Measurements from ENCODE around the gene LBH. TPM values are rescaled to one million over a fixed set of nuclear protein-coding genes. Genes with fewer than 3 reads are reported as not detected.

Gene LBH
- total RNA-seq (75.9 and 98.3 TPM in 2 replicates), polyA plus RNA-seq (54.1 and 54.2 TPM in 2 replicates)

DNA sequence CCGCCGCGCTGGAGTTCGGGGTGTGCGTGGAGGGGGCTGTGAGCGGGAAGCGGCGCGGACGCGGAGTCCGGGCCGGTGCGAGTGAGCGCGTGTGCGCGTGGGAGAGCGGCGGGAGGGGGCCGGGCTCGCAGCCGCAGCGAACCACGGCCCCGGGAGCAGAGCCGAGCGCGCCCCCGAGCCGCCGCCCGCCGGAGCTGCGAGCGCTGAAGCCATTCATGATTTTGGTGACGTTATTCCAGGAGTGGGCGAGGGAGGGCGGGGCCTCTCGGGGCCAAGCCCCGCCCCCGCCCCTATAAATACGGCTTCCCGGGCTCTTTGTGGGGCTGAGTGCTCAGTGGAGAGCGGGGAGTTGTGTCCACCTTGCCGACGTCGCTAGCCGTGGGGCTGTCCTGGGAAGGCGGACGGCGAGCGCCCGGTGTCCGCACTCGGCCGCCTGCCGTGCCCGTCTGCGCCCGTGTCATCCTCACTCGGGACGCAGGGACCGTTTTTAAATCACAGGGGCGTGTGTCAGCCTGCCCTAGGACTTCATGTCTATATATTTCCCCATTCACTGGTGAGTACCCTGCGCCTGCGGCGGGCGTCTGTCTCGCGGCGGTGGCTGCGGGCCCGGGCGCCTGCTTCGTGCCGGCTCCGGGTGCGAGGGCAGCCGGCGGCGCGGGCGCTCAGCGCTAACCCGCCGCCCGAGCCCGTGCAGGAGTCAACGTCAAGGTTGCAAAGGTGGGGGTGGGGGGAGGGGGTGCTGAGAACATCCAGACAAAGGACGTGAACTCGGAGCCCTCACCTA lies at the start of gene LBH:
TSS of gene LBH (plus strand) at position 323 of the 784 bp plus-strand sequence. CDS start at position 528, 205 bp downstream.
- Histone ChIP-seq H3K9me3 (ENCODE audit: low read depth) (no peaks in the 10 kb centered on the region), H3K4me1 (ENCODE audit: insufficient read depth) (peaks cover 19% of the 10 kb centered on the region), H3K4me2 (peak within 1 kb of the TSS; percentile 99), H4K20me1 (ENCODE audit: insufficient read depth, poor library complexity, severe bottlenecking) (peaks cover 20% of the 10 kb centered on the region), H3K27me3 (peaks cover 9% of the 10 kb centered on the region), H3K4me3 (peak within 1 kb of the TSS; percentile 96), H2AFZ (peak within 1 kb of the TSS; percentile 65), H3K36me3 (replicated peaks; ENCODE audit: insufficient read depth, low read depth) (no peaks in the 10 kb centered on the region), H3K9me2 (replicated peaks; ENCODE audit: insufficient read depth) (no peaks in the 10 kb centered on the region), H3K27ac (peak within 1 kb of the TSS; percentile 92), H3K79me2 (peaks cover 43% of the 10 kb centered on the region)
- under 1% methylated on average over 85 of the region's 92 CpGs for WGBS (ENCODE audit: low lambda C conversion rate, missing lambda C conversion rate)
- no peak for TF ChIP-seq EZH2phosphoT487 (IDR thresholded peaks at IDR 0.05; ENCODE audit: low read depth, severe bottlenecking, unreplicated experiment)
- no peak for TF ChIP-seq EZH2 (IDR thresholded peaks at IDR 0.05; ENCODE audit: borderline replicate concordance)
- TF ChIP-seq CTCF (IDR thresholded peaks at IDR 0.05; ENCODE audit: poor library complexity): no peak
- peak; percentile 94 for DNase-seq (ENCODE audit: low spot score)

GRCh38 chr2:30184035-30184434 lies 47.3 kb upstream of the LBH start:
- no peak for TF ChIP-seq CTCF (IDR thresholded peaks at IDR 0.05; ENCODE audit: poor library complexity)
- TF ChIP-seq EZH2 (IDR thresholded peaks at IDR 0.05; ENCODE audit: borderline replicate concordance): no peak
- no peak for TF ChIP-seq EZH2phosphoT487 (IDR thresholded peaks at IDR 0.05; ENCODE audit: low read depth, severe bottlenecking, unreplicated experiment)
- no peak for DNase-seq (ENCODE audit: low spot score)
- no peaks in the 10 kb centered on the region for H4K20me1 ChIP-seq (ENCODE audit: insufficient read depth, poor library complexity, severe bottlenecking)
- no peak overlapping the region for H2AFZ ChIP-seq
- no peaks in the 10 kb centered on the region for H3K27me3 ChIP-seq
- H3K79me2 ChIP-seq: no peaks in the 10 kb centered on the region
- H3K9me3 ChIP-seq (ENCODE audit: low read depth): no peaks in the 10 kb centered on the region
- H3K4me2 ChIP-seq: no peak overlapping the region
- no peaks in the 10 kb centered on the region for H3K36me3 ChIP-seq (replicated peaks; ENCODE audit: insufficient read depth, low read depth)
- whole genome bisulfite sequencing (ENCODE audit: low lambda C conversion rate, missing lambda C conversion rate): 96% methylated on average over 5 of the region's 5 CpGs
- H3K9me2 ChIP-seq (replicated peaks; ENCODE audit: insufficient read depth): no peaks in the 10 kb centered on the region
- H3K4me3 ChIP-seq: no peak overlapping the region
- H3K4me1 ChIP-seq (ENCODE audit: insufficient read depth): peaks cover 3% of the 10 kb centered on the region
- H3K27ac ChIP-seq: no peak overlapping the region

DNA sequence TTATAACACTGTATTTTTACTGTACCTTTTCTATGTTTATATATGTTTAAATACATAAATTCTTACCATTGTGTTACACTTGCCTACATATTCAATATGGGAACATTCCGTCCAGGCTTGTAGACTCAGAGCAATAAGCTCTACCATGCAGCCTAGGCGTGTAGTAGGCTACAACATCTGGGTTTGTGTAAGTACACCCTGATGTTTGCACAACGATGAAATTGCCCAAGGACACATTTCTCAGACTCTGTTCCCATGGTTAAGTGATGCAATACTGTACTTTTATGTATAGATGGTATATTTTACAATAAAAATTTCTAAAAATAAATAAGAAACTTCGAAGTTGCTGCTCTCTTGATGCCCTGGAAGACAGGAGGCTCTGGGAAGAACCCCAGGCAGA lies 46.2 kb upstream of the LBH start:
- no peaks in the 10 kb centered on the region for H3K27me3 ChIP-seq
- H3K4me1 ChIP-seq (ENCODE audit: insufficient read depth): peaks cover 3% of the 10 kb centered on the region
- TF ChIP-seq EZH2phosphoT487 (IDR thresholded peaks at IDR 0.05; ENCODE audit: low read depth, severe bottlenecking, unreplicated experiment) (no peak), EZH2 (IDR thresholded peaks at IDR 0.05; ENCODE audit: borderline replicate concordance) (no peak), CTCF (IDR thresholded peaks at IDR 0.05; ENCODE audit: poor library complexity) (no peak)
- H3K4me3 ChIP-seq: no peak overlapping the region
- peak; percentile 45 for DNase-seq (ENCODE audit: low spot score)
- no peaks in the 10 kb centered on the region for H3K9me2 ChIP-seq (replicated peaks; ENCODE audit: insufficient read depth)
- H2AFZ ChIP-seq: no peak overlapping the region
- H3K4me2 ChIP-seq: no peak overlapping the region
- whole genome bisulfite sequencing (ENCODE audit: low lambda C conversion rate, missing lambda C conversion rate): 67% methylated on average over 4 of the region's 4 CpGs
- no peaks in the 10 kb centered on the region for H3K79me2 ChIP-seq
- H3K36me3 ChIP-seq (replicated peaks; ENCODE audit: insufficient read depth, low read depth): no peaks in the 10 kb centered on the region
- no peaks in the 10 kb centered on the region for H3K9me3 ChIP-seq (ENCODE audit: low read depth)
- H4K20me1 ChIP-seq (ENCODE audit: insufficient read depth, poor library complexity, severe bottlenecking): no peaks in the 10 kb centered on the region
- H3K27ac ChIP-seq: peak overlapping the region; percentile 59
